GM20000 (cell line): ENCODE data around the gene PDK3.

Experiments
- DNase-seq: peaks from one replicate; pipeline ENCODE4 v3.0.0; 2012; ENCODE audit warnings: low spot score
- TF ChIP-seq, protein P1 (sequence below): IDR thresholded peaks from 2 replicates; pipeline ENCODE4 v1.5.1; 2012; ENCODE audit warnings: mild to moderate bottlenecking, control low read depth; ENCODE audit errors: extremely low read depth, missing control alignments

PDK3 gene

DNA sequence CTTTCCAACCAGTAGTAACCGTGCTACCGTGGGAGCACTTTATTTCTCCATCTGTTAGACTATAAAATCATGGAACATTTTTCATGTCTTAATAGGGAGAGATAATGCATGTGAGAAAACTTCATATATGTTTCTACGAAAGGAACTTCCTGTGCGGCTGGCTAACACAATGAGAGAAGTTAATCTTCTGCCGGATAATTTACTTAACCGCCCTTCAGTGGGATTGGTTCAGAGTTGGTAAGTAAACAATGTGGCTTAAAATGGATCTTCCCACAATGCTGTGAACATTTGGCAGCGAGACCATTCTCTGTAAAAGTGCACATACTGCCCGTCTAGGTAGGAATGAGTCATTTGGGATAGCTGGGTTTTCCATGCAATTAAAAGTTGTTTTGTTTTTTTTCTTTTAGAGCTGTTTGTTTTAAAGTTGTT lies 29.6 kb downstream of the PDK3 start:
- DNase-seq = no peak
- TF ChIP-seq, protein P1, sequence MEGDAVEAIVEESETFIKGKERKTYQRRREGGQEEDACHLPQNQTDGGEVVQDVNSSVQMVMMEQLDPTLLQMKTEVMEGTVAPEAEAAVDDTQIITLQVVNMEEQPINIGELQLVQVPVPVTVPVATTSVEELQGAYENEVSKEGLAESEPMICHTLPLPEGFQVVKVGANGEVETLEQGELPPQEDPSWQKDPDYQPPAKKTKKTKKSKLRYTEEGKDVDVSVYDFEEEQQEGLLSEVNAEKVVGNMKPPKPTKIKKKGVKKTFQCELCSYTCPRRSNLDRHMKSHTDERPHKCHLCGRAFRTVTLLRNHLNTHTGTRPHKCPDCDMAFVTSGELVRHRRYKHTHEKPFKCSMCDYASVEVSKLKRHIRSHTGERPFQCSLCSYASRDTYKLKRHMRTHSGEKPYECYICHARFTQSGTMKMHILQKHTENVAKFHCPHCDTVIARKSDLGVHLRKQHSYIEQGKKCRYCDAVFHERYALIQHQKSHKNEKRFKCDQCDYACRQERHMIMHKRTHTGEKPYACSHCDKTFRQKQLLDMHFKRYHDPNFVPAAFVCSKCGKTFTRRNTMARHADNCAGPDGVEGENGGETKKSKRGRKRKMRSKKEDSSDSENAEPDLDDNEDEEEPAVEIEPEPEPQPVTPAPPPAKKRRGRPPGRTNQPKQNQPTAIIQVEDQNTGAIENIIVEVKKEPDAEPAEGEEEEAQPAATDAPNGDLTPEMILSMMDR = no peak

DNA sequence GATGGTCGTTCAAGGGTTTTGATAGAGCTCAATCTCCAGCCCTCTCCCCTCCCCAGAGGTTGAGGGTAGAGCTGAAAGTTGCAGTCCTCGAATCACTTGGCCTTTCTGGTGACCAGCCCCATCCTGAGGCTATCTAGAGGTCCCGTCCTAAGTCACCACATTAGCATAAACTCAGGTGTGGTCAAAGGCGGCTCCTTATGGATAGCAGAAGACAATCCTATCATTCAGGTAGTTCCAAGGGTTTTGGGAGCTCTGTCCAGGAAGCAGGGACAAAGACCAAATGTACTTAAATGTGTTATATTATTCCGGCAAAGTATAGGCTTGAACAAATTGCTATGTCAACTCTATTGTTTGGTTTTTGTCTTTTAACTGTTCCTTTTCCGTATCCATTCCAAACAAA lies 30.6 kb downstream of the PDK3 start:
- no peak for DNase-seq
- TF ChIP-seq, protein P1 = no peak

DNA sequence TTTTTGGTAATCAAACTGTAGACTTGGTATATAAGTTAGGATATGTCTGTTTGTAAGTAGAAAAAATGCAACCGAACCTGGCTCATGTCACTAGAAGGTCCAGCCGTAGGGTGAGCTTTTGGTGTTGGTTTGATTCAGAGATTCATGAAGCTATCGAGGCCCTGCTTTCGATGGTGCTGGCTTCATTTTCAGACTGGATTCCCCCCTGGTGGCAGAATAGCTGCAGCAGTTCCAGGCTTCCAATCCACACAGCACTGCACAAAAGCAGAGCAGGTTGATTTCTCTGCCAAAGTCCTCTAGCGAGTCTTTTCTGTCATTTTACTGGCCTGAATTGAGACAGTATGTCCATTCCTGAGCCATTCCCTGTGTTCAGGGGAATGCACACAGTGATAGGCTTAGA lies 33.1 kb downstream of the PDK3 start:
- DNase-seq = no peak
- TF ChIP-seq, protein P1 = no peak

DNA sequence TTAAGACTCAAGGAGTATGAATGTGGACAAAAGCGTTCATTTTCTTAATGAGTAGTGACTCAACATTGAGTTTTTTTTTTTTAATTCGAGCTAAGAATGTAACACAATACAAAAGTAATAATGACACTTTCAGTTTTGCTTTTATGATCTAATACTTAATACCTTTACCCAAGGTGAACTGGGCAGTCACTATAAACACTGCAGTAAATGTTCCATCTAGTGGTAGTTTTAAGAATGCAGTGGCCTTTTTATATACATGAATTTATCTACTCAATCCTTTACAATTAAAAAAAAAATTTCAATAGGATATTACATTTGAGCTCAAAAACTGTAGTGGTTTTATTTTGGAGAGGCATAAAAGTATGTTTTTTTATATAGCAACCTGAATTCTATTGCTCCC lies 33.9 kb downstream of the PDK3 start:
- DNase-seq = peak; percentile 8
- TF ChIP-seq, protein P1 = peak; percentile 10

DNA sequence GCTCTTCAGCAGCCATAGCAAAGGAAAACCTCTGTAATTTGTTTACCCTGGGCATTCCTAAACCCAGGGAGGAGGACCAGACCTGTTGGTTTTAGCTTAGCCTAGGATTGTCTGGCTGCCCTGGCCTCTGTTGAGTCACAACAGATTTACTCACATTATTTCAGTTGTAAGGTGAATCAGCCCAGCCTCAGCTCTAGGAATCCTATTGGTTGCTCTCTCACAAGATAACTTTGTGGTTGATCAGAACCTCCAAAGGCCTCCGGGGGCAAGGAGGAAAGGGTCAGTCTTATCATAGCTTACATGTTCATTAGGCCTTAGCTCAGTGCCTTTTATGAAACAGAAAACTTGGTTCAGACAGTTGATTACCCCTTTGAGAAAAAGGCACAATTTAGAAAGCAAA lies 41.0 kb downstream of the PDK3 start:
- TF ChIP-seq, protein P1 = no peak
- DNase-seq = peak; percentile 11

DNA sequence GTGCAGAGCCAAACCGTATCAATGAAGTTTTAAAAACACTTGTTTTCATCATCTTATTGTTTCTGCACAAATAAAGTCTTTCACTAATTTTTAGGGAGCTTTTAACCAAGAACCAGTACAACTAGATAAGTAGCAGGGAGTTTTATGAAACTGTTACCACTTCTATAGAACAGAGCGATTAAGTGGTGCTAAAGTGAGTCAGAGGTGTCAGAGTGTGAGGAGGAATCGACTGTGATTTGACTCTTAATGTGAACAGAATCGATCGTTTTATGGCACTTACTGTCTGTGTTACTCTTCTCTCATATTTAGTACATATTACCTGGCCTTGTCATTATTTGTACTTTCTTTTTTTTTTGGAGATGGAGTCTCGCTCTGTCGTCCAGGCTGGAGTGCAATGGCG lies 43.3 kb downstream of the PDK3 start:
- TF ChIP-seq, protein P1 = no peak
- no peak for DNase-seq

DNA sequence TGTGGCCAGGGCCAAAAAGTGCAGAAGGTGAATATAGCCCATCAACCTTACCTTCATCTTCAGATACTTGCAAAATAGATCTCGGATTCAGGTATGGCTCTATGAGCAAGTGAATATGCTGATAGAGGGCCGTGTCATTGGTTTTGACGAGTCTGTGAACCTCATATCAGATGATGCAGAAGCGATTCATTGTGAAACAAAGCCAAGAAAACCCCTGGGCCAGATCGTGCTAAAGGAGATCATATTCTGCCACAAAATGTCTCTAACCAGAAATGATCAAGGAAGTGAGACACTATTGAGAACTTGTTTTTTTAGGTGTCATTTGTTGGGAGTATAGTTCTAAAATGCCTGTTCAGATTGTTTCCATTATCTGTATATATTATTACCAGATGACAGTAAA lies 48.3 kb downstream of the PDK3 start:
- DNase-seq = peak; percentile 48
- TF ChIP-seq, protein P1 = no peak
